ENCODE data around the gene EGR4.

Gene EGR4

DNA sequence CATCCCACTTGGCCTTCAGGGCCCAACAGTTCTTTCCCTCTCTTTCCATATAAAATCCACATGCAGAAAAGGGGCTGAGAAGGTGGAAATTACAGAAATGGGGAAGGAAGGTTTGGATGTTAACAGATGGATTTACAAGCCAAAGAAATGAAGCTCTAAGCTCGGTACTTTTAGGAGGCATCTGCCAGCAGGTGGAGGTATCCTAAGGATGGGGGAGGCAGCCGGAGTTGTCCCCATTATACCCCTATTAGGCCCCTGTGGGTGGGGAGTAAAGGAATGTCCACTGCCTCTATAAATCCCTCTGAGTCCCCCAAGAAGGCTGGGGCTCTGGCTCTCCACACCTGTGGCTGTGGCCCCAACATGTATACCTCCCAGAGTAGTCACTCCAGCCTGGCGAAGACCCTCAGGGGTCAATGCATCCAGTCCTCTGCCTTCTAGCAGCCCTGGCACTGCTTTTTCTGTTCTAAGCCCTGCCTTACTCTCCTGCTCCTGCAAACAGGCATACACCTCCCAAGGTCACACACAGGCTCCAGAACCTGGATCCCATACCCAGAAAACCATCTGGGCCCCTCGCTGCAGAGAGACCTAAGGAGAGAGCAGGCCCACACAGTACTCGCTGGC lies 10.3 kb downstream of the EGR4 start:
- TF ChIP-seq, protein P1, sequence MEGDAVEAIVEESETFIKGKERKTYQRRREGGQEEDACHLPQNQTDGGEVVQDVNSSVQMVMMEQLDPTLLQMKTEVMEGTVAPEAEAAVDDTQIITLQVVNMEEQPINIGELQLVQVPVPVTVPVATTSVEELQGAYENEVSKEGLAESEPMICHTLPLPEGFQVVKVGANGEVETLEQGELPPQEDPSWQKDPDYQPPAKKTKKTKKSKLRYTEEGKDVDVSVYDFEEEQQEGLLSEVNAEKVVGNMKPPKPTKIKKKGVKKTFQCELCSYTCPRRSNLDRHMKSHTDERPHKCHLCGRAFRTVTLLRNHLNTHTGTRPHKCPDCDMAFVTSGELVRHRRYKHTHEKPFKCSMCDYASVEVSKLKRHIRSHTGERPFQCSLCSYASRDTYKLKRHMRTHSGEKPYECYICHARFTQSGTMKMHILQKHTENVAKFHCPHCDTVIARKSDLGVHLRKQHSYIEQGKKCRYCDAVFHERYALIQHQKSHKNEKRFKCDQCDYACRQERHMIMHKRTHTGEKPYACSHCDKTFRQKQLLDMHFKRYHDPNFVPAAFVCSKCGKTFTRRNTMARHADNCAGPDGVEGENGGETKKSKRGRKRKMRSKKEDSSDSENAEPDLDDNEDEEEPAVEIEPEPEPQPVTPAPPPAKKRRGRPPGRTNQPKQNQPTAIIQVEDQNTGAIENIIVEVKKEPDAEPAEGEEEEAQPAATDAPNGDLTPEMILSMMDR (conservative IDR thresholded peaks at IDR 0.05) = 0 out of 2 replicates have a peak, but pooled peaks have one; percentile 26
- peak overlapping the region; percentile 90 for H3K27ac ChIP-seq

- H3K27ac ChIP-seq = no peak overlapping the region
Observed at GRCh38 chr2:73281244-73281643, 12.1 kb downstream of the EGR4 start.

GRCh38 chr2:73279852-73280251 lies 13.5 kb downstream of the EGR4 start:
- H3K27ac ChIP-seq = no peak overlapping the region
- TF ChIP-seq, protein P1 (conservative IDR thresholded peaks at IDR 0.05) = no peak

More at GRCh38 chr2:73281244-73281643, 12.1 kb downstream of the EGR4 start:
- TF ChIP-seq, protein P1 (conservative IDR thresholded peaks at IDR 0.05) = no peak

DNA sequence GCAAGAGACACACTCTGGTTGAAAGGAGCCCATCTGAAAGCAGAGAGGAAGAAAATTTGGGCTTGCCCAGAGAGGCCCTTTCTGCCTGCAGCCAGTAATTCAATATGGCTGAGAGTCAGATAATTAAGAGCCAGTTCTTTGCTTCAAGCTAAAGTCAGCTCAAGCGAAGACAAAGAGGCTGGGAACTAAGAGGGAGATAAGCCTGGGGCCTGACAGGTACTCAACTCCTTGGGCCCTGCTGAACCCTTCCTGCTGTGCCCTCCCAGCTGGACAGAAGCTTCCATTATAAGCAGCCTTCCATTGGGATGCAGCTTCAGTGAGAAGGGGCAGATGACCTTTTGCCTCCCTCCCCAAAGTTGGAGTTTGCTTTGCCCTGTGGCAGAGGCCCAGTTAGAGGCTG lies 21.1 kb downstream of the EGR4 start:
- H3K27ac ChIP-seq = no peak overlapping the region
- TF ChIP-seq, protein P1 (conservative IDR thresholded peaks at IDR 0.05) = no peak

DNA sequence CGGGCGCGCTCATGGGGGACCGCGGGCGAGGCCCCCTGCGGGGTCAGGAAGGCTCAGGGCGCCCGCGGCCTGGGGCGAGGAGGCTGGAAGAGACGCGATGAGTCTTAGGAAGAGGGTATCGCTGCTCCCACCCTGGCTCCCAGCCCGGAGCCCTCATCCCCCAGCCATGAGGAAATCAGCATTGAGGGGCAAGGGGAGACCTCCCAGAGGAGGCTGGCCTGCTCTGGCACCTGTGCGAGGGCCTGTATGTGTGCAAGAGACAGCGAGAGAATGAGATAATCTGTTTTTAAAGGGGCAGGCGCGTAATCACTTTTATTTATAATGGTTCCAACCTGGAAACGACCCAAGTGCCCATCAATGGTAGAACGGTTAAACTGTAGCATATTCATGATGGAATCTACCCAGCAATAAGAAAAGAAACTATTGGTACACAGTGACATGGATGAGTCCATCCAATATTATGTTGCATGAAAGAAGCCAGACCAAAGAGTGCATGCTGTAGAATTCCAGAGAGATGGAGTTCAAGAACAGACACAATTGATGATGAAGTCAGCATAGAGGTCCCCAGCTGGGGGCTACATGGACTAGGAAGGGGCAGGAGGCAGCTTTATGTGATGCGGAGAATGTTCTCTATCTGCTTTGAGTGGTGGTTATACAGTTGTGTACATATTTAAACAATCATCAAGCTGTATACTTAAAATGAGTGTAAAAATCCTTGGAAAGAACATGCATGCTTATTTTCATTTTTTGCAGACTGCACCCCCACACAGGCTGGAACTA lies 23.5 kb downstream of the EGR4 start:
- TF ChIP-seq, protein P1 (conservative IDR thresholded peaks at IDR 0.05) = no peak
- peak overlapping the region; percentile 92 for H3K27ac ChIP-seq

DNA sequence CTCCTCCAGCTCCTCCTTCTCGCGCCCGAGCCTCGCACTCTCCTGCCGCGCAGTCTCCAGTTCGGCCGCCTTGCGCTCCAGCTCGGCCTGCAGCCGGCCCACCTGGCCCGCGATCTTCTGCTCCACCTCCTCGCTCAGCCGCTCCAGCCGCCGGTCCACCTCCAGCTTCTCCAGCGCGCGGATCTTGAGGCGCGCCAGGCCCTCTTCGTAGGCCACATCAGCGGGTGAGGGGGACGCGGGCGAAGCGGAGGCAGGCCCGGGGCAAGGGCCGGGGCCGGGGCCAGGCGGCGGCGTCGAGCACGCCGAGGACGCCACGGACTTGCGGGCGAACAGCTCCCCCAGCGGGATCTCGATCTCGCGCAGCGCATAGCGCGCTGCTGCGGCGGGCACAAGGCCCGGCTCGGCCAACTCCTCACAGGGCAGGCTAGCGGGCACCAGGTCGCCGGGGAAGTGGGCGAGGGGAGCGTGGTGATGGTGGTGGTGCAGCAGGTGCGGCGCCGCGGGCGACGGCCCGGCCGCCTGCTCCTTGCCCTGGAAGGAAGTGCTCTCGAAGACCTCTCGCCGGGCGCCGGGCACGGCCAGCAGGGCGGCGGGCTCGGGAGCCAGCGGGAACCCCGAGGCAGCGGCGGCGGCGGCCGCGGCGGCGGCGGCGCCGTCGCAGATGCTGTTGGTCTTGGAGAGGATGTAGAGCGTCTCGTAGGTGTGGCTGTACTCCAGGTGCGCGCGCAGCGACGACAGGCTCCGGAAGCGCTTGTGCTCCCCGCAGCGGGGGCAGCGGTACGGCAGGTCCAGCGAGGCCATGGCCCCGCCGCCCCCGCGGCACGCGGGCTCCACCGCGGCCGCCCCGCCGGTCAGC lies 24.3 kb downstream of the EGR4 start:
- H3K27ac ChIP-seq = peak overlapping the region; percentile 92
- TF ChIP-seq, protein P1 (conservative IDR thresholded peaks at IDR 0.05) = peak; percentile 67

DNA sequence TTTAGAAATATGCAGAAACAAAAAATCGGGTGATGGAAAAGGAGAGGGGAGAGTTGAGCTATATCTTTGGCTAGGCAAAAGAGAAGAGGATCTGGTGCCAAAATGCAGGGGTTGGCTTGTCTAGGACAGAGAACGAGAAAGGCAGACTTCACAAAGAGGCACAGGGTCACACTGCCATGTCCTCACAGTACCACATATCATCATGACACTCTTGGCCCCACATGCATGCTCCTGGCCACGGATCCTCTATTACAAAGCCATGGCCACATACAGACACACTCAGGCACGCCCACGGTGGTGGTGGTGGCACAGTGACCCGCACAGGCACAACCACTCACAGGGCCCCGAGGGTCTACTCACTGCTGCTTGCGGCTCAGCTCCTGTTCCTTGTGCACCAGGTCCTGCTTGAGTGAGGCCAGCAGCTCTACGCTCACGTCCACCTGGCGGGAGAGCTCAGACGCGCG lies 24.9 kb downstream of the EGR4 start:
- TF ChIP-seq, protein P1 (conservative IDR thresholded peaks at IDR 0.05) = no peak
- H3K27ac ChIP-seq = peak overlapping the region; percentile 92

Measured in VCaP (cell line).